ENCODE results near the gene NARS2. TPM values are rescaled to one million over a fixed set of nuclear protein-coding genes. Genes with fewer than 3 reads are reported as not detected.

NARS2 gene
- total and polyA plus RNA-seq, 10 of the 15 experiments (the other 5 are each of a cell fraction or from before 2014, with no cell fraction given), result 22.2 to 45.3 (median 36.3) TPM

DNA sequence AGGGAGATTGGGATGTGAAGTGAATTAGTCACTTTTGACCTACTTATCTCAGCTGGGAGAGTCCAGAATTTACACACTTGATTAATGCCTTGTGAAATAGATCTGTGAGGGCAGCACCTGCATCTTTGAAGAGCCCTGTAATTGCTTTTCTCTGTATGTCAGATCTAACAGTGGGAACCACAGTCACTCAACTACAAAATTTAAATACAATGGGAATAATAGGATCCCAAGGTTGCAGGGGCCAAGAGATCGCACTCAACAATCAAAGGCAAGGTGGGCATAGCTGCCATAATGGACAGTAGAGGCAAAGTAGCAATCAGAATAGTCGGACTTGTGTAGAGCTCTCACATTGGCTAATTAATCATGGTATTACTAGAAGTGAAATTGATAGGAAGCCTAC, 45.5 kb upstream of the NARS2 start (continued):
- no peak for TF ChIP-seq E2F4 (IDR thresholded peaks at IDR 0.05; ENCODE audit: low read depth, low read length)
- TF ChIP-seq NR2C2 (IDR thresholded peaks at IDR 0.05; ENCODE audit: borderline replicate concordance, control insufficient read depth, insufficient read length, low read depth), result no peak

DNA sequence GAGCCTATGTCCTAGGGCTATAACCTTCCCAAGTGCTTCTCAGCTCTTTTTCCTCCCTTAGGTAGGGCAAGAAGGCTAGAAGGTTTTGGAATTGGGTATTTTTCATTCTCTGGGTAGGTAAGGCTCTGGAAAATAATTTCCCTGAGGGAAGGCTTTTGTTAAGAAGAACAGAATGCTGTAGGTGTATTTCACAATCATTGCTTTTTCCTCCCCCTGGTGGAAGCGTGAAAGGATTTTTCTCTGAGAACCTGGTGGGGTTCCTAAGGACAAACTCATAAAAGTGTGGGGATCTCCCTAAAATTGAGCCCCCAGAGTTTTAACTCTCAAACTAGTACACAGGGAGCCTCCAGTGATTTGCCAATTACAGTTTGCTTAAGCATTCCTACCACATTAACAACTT, 41.1 kb upstream of the NARS2 start:
- H4K20me1 ChIP-seq (ENCODE audit: control insufficient read depth, insufficient read depth), result no peaks in the 10 kb centered on the region
- H3K27ac ChIP-seq (ENCODE audit: control insufficient read depth, insufficient read depth), result no peak overlapping the region
- no peak overlapping the region for H3K4me3 ChIP-seq
- ChIA-PET SMC1A (ENCODE audit: uncharacterized antibody, unreplicated experiment) (no interaction called here), CTCF (no interaction called here), POLR2A (no interaction called here), RAD21 (ENCODE audit: unreplicated experiment) (no interaction called here)
- no TSS peak for BruUV-seq (replicated peaks)
- in situ Hi-C loops (cut with MboI), result no loop called here
- no peaks in the 10 kb centered on the region; the same call in 2 of the 3 replicates for H3K9me3 ChIP-seq (replicated peaks; ENCODE audit: control insufficient read depth, insufficient read depth, low read length)
- ATAC-seq, result no peak
- H3K4me1 ChIP-seq (ENCODE audit: control insufficient read depth, insufficient read depth, low read length), result no peaks in the 10 kb centered on the region
- no peaks in the 10 kb centered on the region for H3K36me3 ChIP-seq (ENCODE audit: control insufficient read depth in 2 of 2, insufficient read depth in 2 of 2, low read length in 1 of 2)
- FAIRE-seq, result no peak
- no peak overlapping the region for H3K4me2 ChIP-seq (ENCODE audit: control insufficient read depth, insufficient read depth)
- no peaks in the 10 kb centered on the region for H3K27me3 ChIP-seq (replicated peaks in 1 of 2; ENCODE audit: control insufficient read depth in 2 of 2, insufficient read depth in 2 of 2, low read length in 1 of 2)
- H2AFZ ChIP-seq (ENCODE audit: control insufficient read depth, low read depth, low read length), result no peak overlapping the region
- TF ChIP-seq STAT3 (IDR thresholded peaks at IDR 0.05; ENCODE audit: low read depth, low read length) (no peak), NBN (IDR thresholded peaks at IDR 0.05) (no peak), HDAC6 (IDR thresholded peaks at IDR 0.05; ENCODE audit: unreplicated experiment) (no peak), RCOR1 (conservative IDR thresholded peaks at IDR 0.05; ENCODE audit: low read depth, low read length) (no peak), E2F4 (IDR thresholded peaks at IDR 0.05; ENCODE audit: low read depth, low read length) (no peak), JUNB (IDR thresholded peaks at IDR 0.05) (no peak), IRF3 (IDR thresholded peaks at IDR 0.05) (no peak), CEBPB (IDR thresholded peaks at IDR 0.05; ENCODE audit: borderline replicate concordance in 1 of 2, low read depth in 2 of 2, low read length in 2 of 2) (no peak), ZBTB33 (IDR thresholded peaks at IDR 0.05) (no peak), ZNF217 (IDR thresholded peaks at IDR 0.05) (no peak)
- TF ChIP-seq, protein P1, sequence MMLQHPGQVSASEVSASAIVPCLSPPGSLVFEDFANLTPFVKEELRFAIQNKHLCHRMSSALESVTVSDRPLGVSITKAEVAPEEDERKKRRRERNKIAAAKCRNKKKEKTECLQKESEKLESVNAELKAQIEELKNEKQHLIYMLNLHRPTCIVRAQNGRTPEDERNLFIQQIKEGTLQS (IDR thresholded peaks at IDR 0.05; ENCODE audit: borderline replicate concordance, extremely low read depth, low read depth, low read length), result no peak
- H3K9ac ChIP-seq (ENCODE audit: control insufficient read depth, insufficient read depth, low read length), result no peak overlapping the region
- DNase-seq (ENCODE audit: low read depth, low spot score), result no peak
- WGBS (ENCODE audit: insufficient coverage, insufficient replicate concordance, low lambda C conversion rate, missing lambda C conversion rate), result 87% methylated on average over 1 of the region's 1 CpG
- no peaks in the 10 kb centered on the region for H3K79me2 ChIP-seq (ENCODE audit: control insufficient read depth, insufficient read depth, low read length)
- intact Hi-C loops (cut with micrococcal nuclease; ENCODE audit: unreplicated experiment), result no loop called here
